GM18861 (cell line): Measurements from ENCODE around the gene ZNF90.
"Not testable (repeated sequence)": the region's sequence is repeated elsewhere in the genome, so short reads cannot be mapped to it uniquely, and the experiment has no call there.

Source experiments
- ATAC-seq: cut with Tn5 transposase; IDR thresholded peaks from one replicate; pipeline ENCODE4 v1.9.1; 2021; ENCODE audit not compliant: unreplicated experiment

Gene ZNF90

DNA sequence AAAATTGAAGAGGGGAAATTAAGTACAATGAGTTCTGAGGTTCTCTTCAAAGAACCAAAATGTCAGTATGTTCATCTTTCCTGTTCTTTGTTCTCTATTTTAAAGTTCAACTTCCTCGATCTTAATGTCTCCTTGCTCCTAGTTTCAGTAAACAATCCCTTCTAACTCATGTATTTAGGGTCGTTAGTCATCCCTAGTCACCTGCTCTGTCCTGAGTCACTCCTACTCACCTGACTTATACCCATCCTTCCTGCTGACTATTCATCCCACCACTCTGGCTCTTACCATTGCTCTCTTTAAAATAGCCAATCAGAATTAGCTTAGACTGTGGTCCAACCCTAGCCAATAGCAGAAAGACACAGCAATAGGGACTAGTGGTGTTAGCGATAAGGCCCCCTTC lies 24.3 kb downstream of the ZNF90 start:
- ATAC-seq = no peak

DNA sequence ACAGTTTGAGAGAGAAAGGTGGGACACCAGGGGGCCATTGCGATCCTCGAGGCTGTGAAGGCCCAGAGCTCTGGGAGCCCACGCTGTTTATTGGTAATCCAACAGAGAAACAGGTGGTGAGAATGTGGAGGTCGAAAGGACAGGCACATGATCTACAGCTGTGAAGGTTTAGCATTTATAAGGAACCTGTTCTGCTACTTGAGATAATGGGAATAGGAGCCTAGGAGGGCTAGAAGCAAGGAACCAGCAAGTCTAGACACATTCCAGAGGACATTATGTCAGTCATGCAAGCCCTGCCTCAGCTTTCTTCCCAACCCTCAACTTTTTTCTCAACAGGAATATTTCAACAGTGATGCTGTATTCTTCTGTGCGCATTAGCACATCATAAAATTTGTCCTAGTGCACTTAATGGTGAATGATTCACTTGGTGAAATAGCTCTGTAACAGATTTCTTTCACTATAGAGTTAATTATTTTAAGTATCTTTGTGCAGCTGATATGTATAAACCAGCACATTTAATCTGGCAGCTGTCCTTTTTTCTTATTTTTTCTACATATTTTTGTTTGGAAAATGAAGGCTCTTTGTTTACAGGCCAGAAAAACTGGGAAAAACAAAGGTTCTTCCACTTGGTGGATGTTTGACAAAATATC lies 25.4 kb downstream of the ZNF90 start:
- no peak for ATAC-seq

DNA sequence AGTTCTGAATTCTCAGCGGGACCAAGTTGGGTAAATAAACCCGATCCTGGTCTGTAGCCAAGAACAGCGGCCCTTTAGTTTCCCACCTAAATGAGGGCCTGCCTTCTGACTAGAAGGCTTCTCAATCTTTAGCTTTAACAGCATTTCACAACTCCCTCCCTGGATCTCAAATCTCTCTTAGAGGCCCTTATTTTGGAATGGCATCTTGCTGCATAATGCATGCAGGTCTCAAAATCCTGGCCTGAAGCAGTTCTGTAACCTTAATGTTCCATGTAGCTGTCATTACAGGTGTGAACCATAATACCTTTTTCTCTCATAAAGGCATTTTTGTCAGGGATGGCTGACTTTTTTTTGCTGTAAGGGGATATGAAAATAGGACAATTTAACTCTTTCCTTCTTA lies 29.5 kb downstream of the ZNF90 start:
- no peak for ATAC-seq

DNA sequence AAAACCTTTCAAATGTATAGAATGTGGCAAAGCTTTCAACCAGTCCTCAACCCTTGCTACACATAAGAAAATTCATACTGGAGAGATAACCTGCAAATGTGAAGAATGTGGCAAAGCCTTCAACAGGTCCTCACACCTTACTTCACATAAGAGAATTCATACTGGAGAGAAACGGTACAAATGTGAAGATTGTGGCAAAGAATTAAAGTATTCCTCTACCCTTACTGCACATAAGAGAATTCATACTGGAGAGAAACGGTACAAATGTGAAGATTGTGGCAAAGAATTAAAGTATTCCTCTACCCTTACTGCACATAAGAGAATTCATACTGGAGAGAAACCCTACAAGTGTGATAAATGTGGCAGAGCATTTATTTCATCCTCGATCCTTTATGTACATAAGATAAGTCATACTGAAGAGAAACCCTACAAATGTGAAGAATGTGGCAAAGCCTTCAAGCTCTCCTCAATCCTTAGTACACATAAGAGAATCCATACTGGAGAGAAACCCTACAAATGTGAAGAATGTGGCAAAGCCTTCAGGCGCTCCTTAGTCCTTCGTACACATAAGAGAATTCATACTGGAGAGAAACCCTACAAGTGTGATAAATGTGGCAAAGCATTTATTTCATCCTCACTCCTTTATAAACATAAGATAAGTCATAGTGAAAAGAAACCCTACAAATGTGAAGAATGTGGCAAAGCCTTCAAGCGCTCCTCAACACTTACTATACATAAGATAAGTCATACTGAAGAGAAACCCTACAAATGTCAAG lies 40.5 kb downstream of the ZNF90 start:
- ATAC-seq = not testable (repeated sequence)

DNA sequence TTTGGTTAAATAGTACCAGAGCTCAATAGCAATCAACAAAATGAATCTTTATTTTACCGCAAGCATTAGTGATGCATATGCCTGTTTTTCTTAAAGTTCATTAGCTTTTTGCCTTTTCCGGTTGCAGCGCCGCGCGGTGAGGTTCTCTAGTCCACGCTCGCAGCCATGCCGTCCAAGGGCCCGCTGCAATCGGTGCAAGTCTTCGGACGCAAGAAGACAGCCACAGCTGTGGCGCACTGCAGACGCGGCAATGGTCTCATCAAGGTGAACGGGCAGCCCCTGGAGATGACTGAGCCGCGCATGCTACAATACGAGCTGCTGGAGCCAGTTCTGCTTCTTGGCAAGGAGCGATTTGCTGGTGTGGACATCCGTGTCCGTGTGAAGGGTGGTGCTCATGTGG lies 47.1 kb downstream of the ZNF90 start:
- ATAC-seq = no peak

DNA sequence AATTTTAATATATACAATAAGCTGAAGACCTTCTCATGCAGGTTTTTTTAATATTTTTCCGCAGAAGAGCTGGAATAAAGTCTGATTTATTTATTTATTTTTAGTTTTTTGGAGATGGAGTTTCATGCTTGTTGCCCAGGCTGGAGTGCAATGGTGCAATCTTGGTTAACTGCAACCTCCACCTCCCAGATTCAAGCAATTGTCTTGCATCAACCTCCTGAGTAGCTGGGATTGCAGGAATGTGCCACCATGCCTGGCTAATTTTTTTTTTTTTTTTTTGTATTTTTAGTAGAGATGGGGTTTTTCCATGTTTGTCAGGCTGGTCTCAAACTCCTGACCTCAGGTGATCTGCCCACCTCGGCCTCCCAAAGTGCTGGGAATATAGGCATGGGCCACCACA lies 55.1 kb downstream of the ZNF90 start:
- ATAC-seq = not testable (repeated sequence)

DNA sequence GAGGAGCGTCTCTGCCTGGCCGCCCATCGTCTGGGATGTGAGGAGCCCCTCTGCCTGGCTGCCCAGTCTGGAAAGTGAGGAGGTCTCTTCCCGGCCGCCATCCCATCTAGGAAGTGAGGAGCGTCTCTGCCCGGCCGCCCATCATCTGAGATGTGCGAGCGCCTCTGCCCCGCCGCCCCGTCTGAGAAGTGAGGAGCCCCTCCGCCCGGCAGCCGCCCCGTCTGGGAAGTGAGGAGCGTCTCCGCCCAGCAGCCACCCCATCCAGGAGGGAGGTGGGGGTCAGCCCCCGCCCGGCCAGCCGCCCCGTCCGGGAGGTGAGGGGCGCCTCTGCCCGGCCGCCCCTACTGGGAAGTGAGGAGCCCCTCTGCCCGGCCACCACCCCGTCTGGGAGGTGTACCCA lies 59.9 kb downstream of the ZNF90 start:
- ATAC-seq = not testable (repeated sequence)

DNA sequence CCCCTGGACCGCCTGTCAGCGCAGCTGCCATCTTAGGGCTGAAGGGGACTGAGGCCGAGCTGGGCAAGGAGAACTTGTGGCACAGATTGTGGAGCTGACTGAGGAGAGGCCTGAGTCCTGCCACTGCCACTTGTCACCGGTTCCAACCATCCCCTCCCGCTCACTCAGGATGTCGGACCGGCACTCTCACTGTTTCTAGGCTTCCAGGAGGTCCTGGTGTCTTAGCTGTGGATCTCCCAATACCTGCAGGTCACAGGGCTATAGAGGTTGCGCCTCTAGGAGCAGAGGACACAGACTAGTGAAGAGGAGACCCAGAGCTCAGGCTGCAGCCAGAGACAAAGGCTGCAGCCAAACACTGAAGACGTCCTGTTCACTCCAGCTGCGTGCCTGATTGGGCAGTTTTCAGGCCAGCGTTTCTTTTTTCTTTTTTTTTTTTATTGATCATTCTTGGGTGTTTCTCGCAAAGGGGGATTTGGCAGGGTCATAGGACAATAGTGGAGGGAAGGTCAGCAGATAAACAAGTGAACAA lies 73.9 kb downstream of the ZNF90 start:
- no peak for ATAC-seq

DNA sequence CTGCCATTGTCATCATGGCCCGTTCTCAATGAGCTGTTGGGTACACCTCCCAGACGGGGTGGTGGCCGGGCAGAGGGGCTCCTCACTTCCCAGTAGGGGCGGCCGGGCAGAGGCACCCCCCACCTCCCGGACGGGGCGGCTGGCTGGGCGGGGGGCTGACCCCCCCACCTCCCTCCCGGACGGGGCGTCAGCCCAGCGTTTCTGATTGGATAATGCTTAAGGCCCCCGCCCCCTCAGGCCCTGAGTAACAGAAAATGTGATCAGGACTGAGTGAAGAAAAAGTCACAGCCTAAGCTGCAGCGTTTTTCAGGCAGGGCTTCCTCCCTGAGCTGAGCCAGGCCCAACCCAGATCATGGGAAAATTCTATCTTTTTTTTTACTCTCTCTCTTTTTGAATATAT lies 74.7 kb downstream of the ZNF90 start:
- ATAC-seq = not testable (repeated sequence)

DNA sequence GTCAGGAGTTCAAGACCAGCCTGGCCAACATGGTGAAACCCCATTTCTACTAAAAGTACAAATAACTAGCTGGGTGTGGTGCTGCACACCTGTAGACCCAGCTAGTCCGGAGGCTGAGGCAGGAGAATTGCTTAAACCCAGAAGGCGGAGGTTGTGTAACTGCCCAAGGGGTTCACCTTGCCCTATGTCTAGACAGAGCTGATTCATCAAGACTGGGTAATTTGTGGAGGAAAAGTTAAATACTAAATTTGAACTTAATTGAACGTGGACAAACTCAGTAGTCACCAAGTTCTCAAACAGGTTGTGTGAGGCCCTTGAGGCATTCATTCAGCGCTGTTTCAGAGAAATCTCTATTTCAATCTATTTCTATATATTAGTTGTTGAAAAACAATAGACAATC lies 75.5 kb downstream of the ZNF90 start:
- ATAC-seq = no peak

DNA sequence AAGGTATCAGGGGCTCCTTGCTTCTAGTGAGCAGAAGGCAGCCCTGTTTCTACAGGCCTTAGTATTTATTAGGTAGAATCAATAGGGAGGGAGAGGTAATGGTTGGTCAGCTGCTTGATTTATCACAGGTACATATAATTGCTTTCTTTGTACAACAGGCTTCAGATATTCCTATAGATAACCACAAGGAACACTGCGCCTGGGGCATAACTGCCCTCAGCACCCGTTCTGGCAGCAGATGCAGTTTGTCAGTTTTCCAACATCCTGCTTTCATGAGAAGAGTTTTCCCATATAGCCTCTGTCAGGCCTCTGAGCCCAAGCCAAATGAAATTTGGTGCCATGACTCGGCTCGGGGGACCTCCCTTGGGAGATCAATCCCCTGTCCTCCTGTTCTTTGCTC lies 76.8 kb downstream of the ZNF90 start:
- no peak for ATAC-seq

DNA sequence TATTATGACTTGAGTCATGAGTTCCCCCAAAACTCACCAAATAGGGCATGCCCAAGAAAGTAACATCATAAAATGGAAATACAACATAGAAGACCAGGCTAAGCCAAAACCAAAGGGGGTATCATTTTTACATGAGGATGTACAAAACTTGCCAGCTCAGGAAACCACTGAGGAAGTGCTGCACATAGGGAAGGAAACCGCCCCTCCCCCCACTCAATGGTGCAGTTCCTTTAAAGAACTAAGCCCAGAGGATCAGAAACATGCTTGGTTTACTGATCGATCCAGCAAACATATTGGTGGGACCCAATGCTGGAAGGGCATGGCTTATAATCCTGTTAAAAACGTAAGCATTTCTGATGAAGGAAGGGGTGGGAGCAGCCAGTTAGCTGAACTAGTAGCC lies 85.0 kb downstream of the ZNF90 start:
- no peak for ATAC-seq

DNA sequence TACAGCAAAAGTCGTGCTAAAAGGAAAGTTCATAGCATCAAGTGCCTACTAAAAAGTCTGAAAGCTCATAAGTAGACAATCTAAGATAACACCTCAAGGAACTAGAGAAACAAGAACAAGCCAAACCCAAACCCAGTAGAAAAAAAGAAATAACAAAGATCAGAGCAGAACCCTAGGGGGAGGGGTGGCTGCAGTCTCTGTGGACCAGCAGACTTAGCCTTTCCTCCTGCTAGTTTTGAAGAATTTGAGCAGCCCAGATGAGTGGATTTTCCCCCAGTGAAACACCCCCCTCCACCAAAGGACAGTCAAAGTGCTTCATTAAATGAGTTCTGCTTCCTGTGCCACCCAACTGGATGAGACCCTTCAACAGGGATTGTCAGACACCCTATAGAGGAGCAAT lies 86.7 kb downstream of the ZNF90 start:
- no peak for ATAC-seq

DNA sequence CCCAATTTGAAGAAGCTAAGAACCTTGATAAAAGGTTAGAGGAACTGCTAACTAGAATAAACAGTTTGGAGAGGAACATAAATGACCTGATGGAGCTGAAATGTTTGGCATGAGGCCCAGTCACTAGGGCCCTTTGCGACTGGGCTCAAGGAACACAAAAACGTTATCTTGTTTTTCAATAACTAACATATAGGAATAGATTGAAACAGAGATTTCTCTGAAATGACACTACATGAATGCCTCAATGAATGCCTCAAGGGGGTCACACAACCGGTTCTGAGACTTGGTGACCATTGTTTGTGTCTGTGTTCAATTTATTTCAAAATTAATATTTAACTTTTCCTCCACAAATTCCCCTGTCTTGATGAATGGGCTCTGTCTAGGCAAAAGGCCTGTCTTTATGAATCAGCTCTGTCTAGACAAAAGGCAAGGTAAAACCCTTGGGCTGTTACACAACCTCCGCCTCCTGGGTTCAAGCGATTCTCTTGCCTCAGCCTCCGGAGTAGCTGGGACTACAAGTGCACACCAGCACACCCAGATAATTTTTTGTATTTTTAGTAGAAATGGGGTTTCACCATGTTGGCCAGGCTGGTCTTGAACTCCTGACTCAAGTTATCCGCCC lies 88.3 kb downstream of the ZNF90 start:
- ATAC-seq = no peak

DNA sequence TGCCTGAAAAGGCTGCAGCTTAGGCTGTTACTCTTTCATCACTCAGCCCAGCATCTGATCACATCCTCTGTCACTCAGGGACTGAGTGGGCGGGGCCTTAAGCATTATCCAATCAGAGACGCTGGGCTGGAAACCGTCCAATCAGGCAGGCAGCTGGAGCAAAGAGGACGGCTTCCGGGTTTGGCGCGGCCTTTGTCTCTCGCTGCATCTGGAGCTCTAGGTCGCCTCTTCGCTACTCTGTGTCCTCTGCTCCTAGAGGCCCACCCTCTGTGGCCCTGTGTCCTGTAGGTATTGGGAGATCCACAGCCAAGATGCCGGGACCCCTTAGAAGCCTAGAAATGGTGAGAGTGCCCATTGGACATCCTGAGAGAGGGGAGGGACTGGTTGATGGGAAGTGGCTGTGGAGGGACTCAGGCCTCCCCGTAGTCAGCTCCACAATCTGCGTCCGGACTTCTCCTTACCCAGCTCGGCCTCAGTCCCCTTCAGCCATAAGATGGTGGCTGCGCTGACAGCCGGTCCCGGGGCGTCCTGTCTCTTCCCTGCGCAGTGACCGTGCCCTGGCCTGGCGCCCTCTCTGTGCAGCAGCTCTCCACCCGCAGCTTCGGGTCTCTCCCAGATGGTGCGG lies 89.3 kb downstream of the ZNF90 start, which contains the start of gene ZNF486:
Gene ZNF486, plus strand, starts transcription at position 195 of the 625 bp plus-strand sequence. Its CDS starts 117 bp downstream, at position 312.
- peak; percentile 84 for ATAC-seq

DNA sequence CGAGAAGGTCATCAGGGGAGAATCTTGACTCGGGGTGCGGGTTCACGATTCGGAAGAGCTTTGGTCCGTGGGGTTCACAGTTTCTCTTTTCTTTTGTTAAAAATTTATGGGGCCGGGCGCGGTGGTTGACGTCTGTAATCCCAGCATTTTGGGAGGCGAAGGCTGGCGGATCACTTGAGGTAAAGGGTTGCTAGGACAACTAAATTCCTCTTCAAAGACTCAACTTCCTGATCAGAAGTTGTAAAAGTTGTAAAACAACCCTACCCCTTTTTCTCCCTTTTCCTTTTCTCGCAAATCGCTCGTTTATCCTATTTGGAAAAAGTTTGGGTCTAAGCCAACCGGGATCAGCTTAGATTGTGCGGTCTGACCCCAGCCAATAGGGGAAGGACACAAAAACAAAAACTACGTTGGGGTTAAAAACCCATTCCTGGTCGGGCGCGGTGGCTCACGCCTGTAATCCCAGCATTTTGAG lies 89.9 kb downstream of the ZNF90 start:
- ATAC-seq = no peak
